IPS-18a (cell line): ENCODE measurements around the gene MUC20.
"Not testable (repeated sequence)": the region's sequence is repeated elsewhere in the genome, so short reads cannot be mapped to it uniquely, and the experiment has no call there.

Experiments used
- H3K27ac ChIP-seq: one replicate; pipeline ENCODE4 v1.5.1; 2013; ENCODE audit warnings: low read length
- H3K27me3 ChIP-seq: one replicate; pipeline ENCODE4 v1.6.1; 2013; ENCODE audit warnings: mild to moderate bottlenecking, low read length; ENCODE audit not compliant: control insufficient read depth, insufficient read depth
- H3K36me3 ChIP-seq: one replicate; pipeline ENCODE4 v1.6.1; 2013; ENCODE audit warnings: low read depth, low read length; ENCODE audit not compliant: control insufficient read depth
- H3K4me1 ChIP-seq: one replicate; pipeline ENCODE4 v1.6.1; 2013; ENCODE audit warnings: low read depth, low read length; ENCODE audit not compliant: control insufficient read depth
- H3K4me3 ChIP-seq: one replicate; pipeline ENCODE4 v1.5.1; 2013; ENCODE audit warnings: low read length
- H3K9ac ChIP-seq: one replicate; pipeline ENCODE4 v1.6.1; 2013; ENCODE audit warnings: mild to moderate bottlenecking, low read length, moderate library complexity
- H3K9me3 ChIP-seq: one replicate; pipeline ENCODE4 v1.6.1; 2013; ENCODE audit warnings: low read depth, low read length; ENCODE audit not compliant: control insufficient read depth

MUC20 gene

GRCh38 chr3:195746346-195746745 lies 25.6 kb downstream of the MUC20 start:
- no peak overlapping the region for H3K4me3 ChIP-seq
- no peak overlapping the region for H3K9ac ChIP-seq
- H3K27ac ChIP-seq = no peak overlapping the region
- no peaks in the 10 kb centered on the region for H3K36me3 ChIP-seq
- H3K27me3 ChIP-seq = peaks cover 22% of the 10 kb centered on the region
- no peaks in the 10 kb centered on the region for H3K9me3 ChIP-seq
- no peaks in the 10 kb centered on the region for H3K4me1 ChIP-seq

GRCh38 chr3:195746751-195747150 lies 26.0 kb downstream of the MUC20 start:
- Histone ChIP-seq H3K36me3 (no peaks in the 10 kb centered on the region), H3K9me3 (no peaks in the 10 kb centered on the region), H3K9ac (no peak overlapping the region), H3K27ac (no peak overlapping the region), H3K4me1 (no peaks in the 10 kb centered on the region), H3K27me3 (peaks cover 22% of the 10 kb centered on the region), H3K4me3 (no peak overlapping the region)

- Histone ChIP-seq H3K4me1 (no peaks in the 10 kb centered on the region), H3K4me3 (no peak overlapping the region), H3K36me3 (no peaks in the 10 kb centered on the region), H3K9ac (no peak overlapping the region), H3K27ac (no peak overlapping the region), H3K27me3 (peaks cover 22% of the 10 kb centered on the region), H3K9me3 (no peaks in the 10 kb centered on the region)
Measured at GRCh38 chr3:195748661-195749060, 27.9 kb downstream of the MUC20 start.

- not testable (repeated sequence) for H3K9me3 ChIP-seq, H3K9ac ChIP-seq, H3K27ac ChIP-seq, H3K4me1 ChIP-seq, H3K36me3 ChIP-seq, H3K4me3 ChIP-seq
- peaks cover 22% of the 10 kb centered on the region for H3K27me3 ChIP-seq
Measured at GRCh38 chr3:195749101-195749500, 28.3 kb downstream of the MUC20 start.

- H3K27ac ChIP-seq = no peak overlapping the region
- H3K9me3 ChIP-seq = no peaks in the 10 kb centered on the region
Measured at GRCh38 chr3:195750797-195751520, 30.2 kb downstream of the MUC20 start.

GRCh38 chr3:195751560-195751959 lies 30.8 kb downstream of the MUC20 start:
- H3K36me3 ChIP-seq = no peaks in the 10 kb centered on the region
- H3K27me3 ChIP-seq = peaks cover 19% of the 10 kb centered on the region
- H3K4me3 ChIP-seq = no peak overlapping the region
- no peaks in the 10 kb centered on the region for H3K9me3 ChIP-seq
- H3K27ac ChIP-seq = no peak overlapping the region
- no peaks in the 10 kb centered on the region for H3K4me1 ChIP-seq
- H3K9ac ChIP-seq = no peak overlapping the region

More at GRCh38 chr3:195750797-195751520, 30.2 kb downstream of the MUC20 start:
- Histone ChIP-seq H3K4me1 (no peaks in the 10 kb centered on the region), H3K27me3 (peaks cover 22% of the 10 kb centered on the region), H3K36me3 (no peaks in the 10 kb centered on the region), H3K9ac (no peak overlapping the region), H3K4me3 (no peak overlapping the region)

GRCh38 chr3:195752066-195752465 lies 31.3 kb downstream of the MUC20 start:
- no peak overlapping the region for H3K9ac ChIP-seq

GRCh38 chr3:195752546-195753331 lies 32.0 kb downstream of the MUC20 start:
- Histone ChIP-seq H3K27me3 (peaks cover 8% of the 10 kb centered on the region), H3K4me3 (no peak overlapping the region), H3K36me3 (no peaks in the 10 kb centered on the region), H3K27ac (no peak overlapping the region), H3K9me3 (no peaks in the 10 kb centered on the region), H3K9ac (no peak overlapping the region), H3K4me1 (no peaks in the 10 kb centered on the region)

More at GRCh38 chr3:195752066-195752465, 31.3 kb downstream of the MUC20 start:
- Histone ChIP-seq H3K4me3 (no peak overlapping the region), H3K27me3 (peaks cover 14% of the 10 kb centered on the region), H3K27ac (no peak overlapping the region), H3K9me3 (no peaks in the 10 kb centered on the region), H3K4me1 (no peaks in the 10 kb centered on the region), H3K36me3 (no peaks in the 10 kb centered on the region)

GRCh38 chr3:195753581-195753980 lies 32.8 kb downstream of the MUC20 start:
- Histone ChIP-seq H3K4me3 (no peak overlapping the region), H3K4me1 (no peaks in the 10 kb centered on the region), H3K27ac (no peak overlapping the region), H3K9me3 (no peaks in the 10 kb centered on the region), H3K9ac (no peak overlapping the region), H3K27me3 (peaks cover 4% of the 10 kb centered on the region), H3K36me3 (no peaks in the 10 kb centered on the region)

- H3K27me3 ChIP-seq = no peaks in the 10 kb centered on the region
- H3K4me1 ChIP-seq = no peaks in the 10 kb centered on the region
- no peak overlapping the region for H3K27ac ChIP-seq
- no peaks in the 10 kb centered on the region for H3K9me3 ChIP-seq
- no peak overlapping the region for H3K4me3 ChIP-seq
- no peaks in the 10 kb centered on the region for H3K36me3 ChIP-seq
- no peak overlapping the region for H3K9ac ChIP-seq
Measured at GRCh38 chr3:195754141-195754540, 33.4 kb downstream of the MUC20 start.

GRCh38 chr3:195754906-195755305 lies 34.1 kb downstream of the MUC20 start:
- Histone ChIP-seq H3K27me3 (no peaks in the 10 kb centered on the region), H3K27ac (no peak overlapping the region), H3K4me1 (no peaks in the 10 kb centered on the region), H3K4me3 (no peak overlapping the region), H3K9ac (no peak overlapping the region), H3K9me3 (no peaks in the 10 kb centered on the region), H3K36me3 (no peaks in the 10 kb centered on the region)

- H3K27me3 ChIP-seq = no peaks in the 10 kb centered on the region
- no peaks in the 10 kb centered on the region for H3K36me3 ChIP-seq
- no peak overlapping the region for H3K9ac ChIP-seq
- H3K4me3 ChIP-seq = no peak overlapping the region
- H3K4me1 ChIP-seq = no peaks in the 10 kb centered on the region
- H3K9me3 ChIP-seq = no peaks in the 10 kb centered on the region
- H3K27ac ChIP-seq = no peak overlapping the region
Measured at GRCh38 chr3:195755391-195755790, 34.6 kb downstream of the MUC20 start.
